Caco-2 (cell line): Measurements from ENCODE around the gene CNTD1. TPM values are rescaled to one million over a fixed set of nuclear protein-coding genes. Genes with fewer than 3 reads are reported as not detected.

Source experiments
- BruUV-seq: library from RNA; stranded (reverse); fragments of 400-500 nt; replicated peaks from 2 replicates; lab custom pipeline; 2021; lab: Mats Ljungman, UMichigan
- CTCF ChIA-PET: fragments of 300-600 bp; sonication (Branson Sonifier 250); formaldehyde crosslinking; loops from one replicate; lab custom pipeline; 2022; ENCODE audit warnings: antibody characterized with exemption; lab: Charles Lee
- POLR2A ChIA-PET: fragments of 300-600 bp; sonication (Branson Sonifier 250); formaldehyde crosslinking; loops from one replicate; lab custom pipeline; 2022; ENCODE audit warnings: antibody characterized with exemption; lab: Charles Lee
- DNase-seq, 2 experiments: peaks; one replicate each; pipeline versions ENCODE4 v3.0.0 to v3.0.0-alpha.2; 2020 to 2022
- H3K27me3 ChIP-seq: replicated peaks from 2 replicates; pipeline ENCODE4 v1.6.0; 2011; ENCODE audit warnings: low read length; ENCODE audit not compliant: control insufficient read depth, insufficient read depth
- H3K36me3 ChIP-seq: 2 replicates; pipeline ENCODE4 v1.5.1; 2011; ENCODE audit warnings: low read length; ENCODE audit not compliant: control insufficient read depth, insufficient read depth
- H3K4me1 ChIP-seq: fragments of 250-450 bp; sonication (Bioruptor Pico); 2 replicates; pipeline ENCODE4 v1.5.1; 2020; ENCODE audit warnings: mild to moderate bottlenecking
- H3K4me3 ChIP-seq: 2 replicates; pipeline ENCODE4 v1.5.1; 2011; ENCODE audit warnings: low read depth, mild to moderate bottlenecking, control low read depth, low read length
- H3K9me3 ChIP-seq: fragments of 250-450 bp; sonication (Bioruptor Pico); 2 replicates; pipeline ENCODE4 v1.5.1; 2020; ENCODE audit warnings: mild to moderate bottlenecking, moderate library complexity
- H3K27ac Mint-ChIP-seq: one replicate; pipeline ENCODE4 v1.8.0; 2022; ENCODE audit warnings: mixed read lengths; ENCODE audit not compliant: unreplicated experiment
- H3K27me3 Mint-ChIP-seq: one replicate; pipeline ENCODE4 v1.8.0; 2022; ENCODE audit warnings: mixed read lengths; ENCODE audit not compliant: insufficient read depth, unreplicated experiment
- H3K36me3 Mint-ChIP-seq: one replicate; pipeline ENCODE4 v1.8.0; 2022; ENCODE audit warnings: mild to moderate bottlenecking, mixed read lengths; ENCODE audit not compliant: insufficient read depth, unreplicated experiment
- H3K4me1 Mint-ChIP-seq: one replicate; pipeline ENCODE4 v1.8.0; 2022; ENCODE audit warnings: low read depth, mixed read lengths; ENCODE audit not compliant: unreplicated experiment
- H3K4me3 Mint-ChIP-seq: one replicate; pipeline ENCODE4 v1.8.0; 2022; ENCODE audit warnings: mild to moderate bottlenecking, moderate library complexity, mixed read lengths; ENCODE audit not compliant: unreplicated experiment
- H3K9me3 Mint-ChIP-seq: one replicate; pipeline ENCODE4 v1.8.0; 2022; ENCODE audit warnings: mixed read lengths; ENCODE audit not compliant: unreplicated experiment
- CTCF ChIP-seq, 2 experiments: fragments of 200-600 bp in 1 of 2; IDR thresholded peaks; 1 replicate in 1 of 2; 2 replicates in 1 of 2; pipeline versions ENCODE4 v1.5.1 to v1.8.0; 2011 to 2022; ENCODE audit warnings: antibody characterized with exemption in 1 of 2, control low read depth in 1 of 2, inconsistent platforms in 1 of 2, low read depth in 1 of 2, low read length in 1 of 2, mild to moderate bottlenecking in 1 of 2, moderate library complexity in 1 of 2; ENCODE audit not compliant: insufficient read depth in 1 of 2, severe bottlenecking in 1 of 2, unreplicated experiment in 1 of 2
- intact Hi-C: fragments of 100-400 bp; cut with micrococcal nuclease; formaldehyde crosslinking; loops from one replicate; pipeline ENCODE4 v1.10.0; 2022; ENCODE audit not compliant: unreplicated experiment
- total RNA-seq: library from RNA; stranded (reverse); gene quantifications from 2 replicates; pipeline ENCODE4 v1.2.3, GENCODE V29; 2022

CNTD1 gene
- total RNA-seq, 1 experiment from 2014 or later: 1.7 TPM

- Mint-ChIP-seq H3K36me3 (peaks cover 34% of the 10 kb centered on the region), H3K4me3 (no peak overlapping the region), H3K4me1 (peaks cover 10% of the 10 kb centered on the region), H3K9me3 (no peaks in the 10 kb centered on the region), H3K27ac (no peak overlapping the region), H3K27me3 (no peaks in the 10 kb centered on the region)
- Histone ChIP-seq H3K4me1 (peaks cover 13% of the 10 kb centered on the region), H3K27me3 (no peaks in the 10 kb centered on the region), H3K9me3 (no peaks in the 10 kb centered on the region), H3K36me3 (no peaks in the 10 kb centered on the region), H3K4me3 (no peak overlapping the region)
- no peak for TF ChIP-seq CTCF (IDR thresholded peaks at IDR 0.05; ENCODE audit: insufficient read depth in 1 of 2, low read depth in 1 of 2, low read length in 1 of 2, severe bottlenecking in 1 of 2, unreplicated experiment in 1 of 2)
- intact Hi-C loops: no loop called here
- BruUV-seq: no TSS peak
- ChIA-PET POLR2A (no interaction called here), CTCF (no interaction called here)
- no peak for DNase-seq
Observed at GRCh38 chr17:42775534-42776098, 23.0 kb upstream of the CNTD1 start.

- Histone ChIP-seq H3K4me1 (peaks cover 30% of the 10 kb centered on the region), H3K9me3 (no peaks in the 10 kb centered on the region), H3K36me3 (no peaks in the 10 kb centered on the region), H3K4me3 (no peak overlapping the region), H3K27me3 (no peaks in the 10 kb centered on the region)
- TF ChIP-seq CTCF (IDR thresholded peaks at IDR 0.05; ENCODE audit: insufficient read depth in 1 of 2, low read depth in 1 of 2, low read length in 1 of 2, severe bottlenecking in 1 of 2, unreplicated experiment in 1 of 2): no peak
- Mint-ChIP-seq H3K36me3 (peaks cover 34% of the 10 kb centered on the region), H3K4me1 (peaks cover 18% of the 10 kb centered on the region), H3K27ac (no peak overlapping the region), H3K4me3 (no peak overlapping the region), H3K27me3 (no peaks in the 10 kb centered on the region), H3K9me3 (no peaks in the 10 kb centered on the region)
- intact Hi-C loops: no loop called here
- no peak for DNase-seq
- ChIA-PET CTCF (interaction anchor here (1.1 kb wide), 1 partner anchor 15 kb away, joined by 3 read pairs; no protein-coding TSS in a partner anchor), POLR2A (interaction anchor here (0.6 to 2.5 kb wide), 2 partner anchors 46 to 102 kb away, joined by 4 to 14 read pairs; partner anchors contain the start of gene BECN1)
- BruUV-seq: no TSS peak
Observed at GRCh38 chr17:42778570-42778969, 20.1 kb upstream of the CNTD1 start.

- Mint-ChIP-seq H3K27ac (peak overlapping the region; percentile 65), H3K27me3 (no peaks in the 10 kb centered on the region), H3K36me3 (peaks cover 30% of the 10 kb centered on the region), H3K4me3 (peak overlapping the region; percentile 76), H3K9me3 (no peaks in the 10 kb centered on the region), H3K4me1 (peaks cover 19% of the 10 kb centered on the region)
- Histone ChIP-seq H3K4me3 (no peak overlapping the region), H3K9me3 (no peaks in the 10 kb centered on the region), H3K36me3 (no peaks in the 10 kb centered on the region), H3K4me1 (peaks cover 29% of the 10 kb centered on the region), H3K27me3 (no peaks in the 10 kb centered on the region)
- DNase-seq: no peak
- ChIA-PET POLR2A (interaction anchor here (0.6 to 2.5 kb wide), 7 partner anchors 16 to 170 kb away, joined by 3 to 14 read pairs (median 4); partner anchors contain the start of genes BECN1, PLEKHH3, RAMP2 and RETREG3), CTCF (interaction anchor here (0.6 to 2.0 kb wide), 4 partner anchors 16 to 54 kb away, joined by 3 to 15 read pairs (median 4); partner anchors contain the start of gene BECN1)
- BruUV-seq: no TSS peak
- intact Hi-C loops: no loop called here
- no peak for TF ChIP-seq CTCF (IDR thresholded peaks at IDR 0.05; ENCODE audit: insufficient read depth in 1 of 2, low read depth in 1 of 2, low read length in 1 of 2, severe bottlenecking in 1 of 2, unreplicated experiment in 1 of 2)
Observed at GRCh38 chr17:42779304-42779935, 19.2 kb upstream of the CNTD1 start.
